ENCODE results near the gene UBE2I.

DNA sequence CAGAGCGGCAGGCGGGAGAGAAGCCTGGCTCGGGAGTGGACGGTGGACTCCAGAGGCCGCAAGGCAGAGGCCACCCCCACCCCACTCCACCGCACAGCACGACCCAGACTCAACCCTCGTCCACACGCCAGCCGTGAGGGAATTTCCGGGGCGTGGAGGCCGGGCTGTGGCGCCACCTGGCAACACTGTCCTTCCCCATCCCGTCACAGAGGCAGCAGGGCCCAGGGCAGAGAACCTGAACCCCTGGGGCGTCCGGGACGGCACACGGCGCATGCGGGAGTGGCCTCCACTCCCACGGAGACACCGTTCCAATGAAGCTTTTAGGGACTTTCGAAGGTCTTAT is 65.8 kb downstream of the UBE2I start:
- TF ChIP-seq, protein P1, sequence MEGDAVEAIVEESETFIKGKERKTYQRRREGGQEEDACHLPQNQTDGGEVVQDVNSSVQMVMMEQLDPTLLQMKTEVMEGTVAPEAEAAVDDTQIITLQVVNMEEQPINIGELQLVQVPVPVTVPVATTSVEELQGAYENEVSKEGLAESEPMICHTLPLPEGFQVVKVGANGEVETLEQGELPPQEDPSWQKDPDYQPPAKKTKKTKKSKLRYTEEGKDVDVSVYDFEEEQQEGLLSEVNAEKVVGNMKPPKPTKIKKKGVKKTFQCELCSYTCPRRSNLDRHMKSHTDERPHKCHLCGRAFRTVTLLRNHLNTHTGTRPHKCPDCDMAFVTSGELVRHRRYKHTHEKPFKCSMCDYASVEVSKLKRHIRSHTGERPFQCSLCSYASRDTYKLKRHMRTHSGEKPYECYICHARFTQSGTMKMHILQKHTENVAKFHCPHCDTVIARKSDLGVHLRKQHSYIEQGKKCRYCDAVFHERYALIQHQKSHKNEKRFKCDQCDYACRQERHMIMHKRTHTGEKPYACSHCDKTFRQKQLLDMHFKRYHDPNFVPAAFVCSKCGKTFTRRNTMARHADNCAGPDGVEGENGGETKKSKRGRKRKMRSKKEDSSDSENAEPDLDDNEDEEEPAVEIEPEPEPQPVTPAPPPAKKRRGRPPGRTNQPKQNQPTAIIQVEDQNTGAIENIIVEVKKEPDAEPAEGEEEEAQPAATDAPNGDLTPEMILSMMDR (IDR thresholded peaks at IDR 0.05), result no peak
- TF ChIP-seq MXD4 (CRISPR knock-in tag; IDR thresholded peaks at IDR 0.05; ENCODE audit: borderline replicate concordance) (no peak), ZBTB21 (CRISPR knock-in tag; IDR thresholded peaks at IDR 0.05; ENCODE audit: borderline replicate concordance) (no peak), CREB1 (CRISPR knock-in tag; IDR thresholded peaks at IDR 0.05) (no peak), TP53 (CRISPR knock-in tag; IDR thresholded peaks at IDR 0.05) (no peak), NFYB (CRISPR knock-in tag; conservative IDR thresholded peaks at IDR 0.05; ENCODE audit: low read depth) (no peak), SP1 (CRISPR knock-in tag; conservative IDR thresholded peaks at IDR 0.05) (no peak), TEAD1 (CRISPR knock-in tag; IDR thresholded peaks at IDR 0.05) (no peak)
- TF ChIP-seq, protein P2, sequence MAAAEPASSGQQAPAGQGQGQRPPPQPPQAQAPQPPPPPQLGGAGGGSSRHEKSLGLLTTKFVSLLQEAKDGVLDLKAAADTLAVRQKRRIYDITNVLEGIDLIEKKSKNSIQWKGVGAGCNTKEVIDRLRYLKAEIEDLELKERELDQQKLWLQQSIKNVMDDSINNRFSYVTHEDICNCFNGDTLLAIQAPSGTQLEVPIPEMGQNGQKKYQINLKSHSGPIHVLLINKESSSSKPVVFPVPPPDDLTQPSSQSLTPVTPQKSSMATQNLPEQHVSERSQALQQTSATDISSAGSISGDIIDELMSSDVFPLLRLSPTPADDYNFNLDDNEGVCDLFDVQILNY (CRISPR knock-in tag; IDR thresholded peaks at IDR 0.05), result no peak
- TF ChIP-seq, protein P3, sequence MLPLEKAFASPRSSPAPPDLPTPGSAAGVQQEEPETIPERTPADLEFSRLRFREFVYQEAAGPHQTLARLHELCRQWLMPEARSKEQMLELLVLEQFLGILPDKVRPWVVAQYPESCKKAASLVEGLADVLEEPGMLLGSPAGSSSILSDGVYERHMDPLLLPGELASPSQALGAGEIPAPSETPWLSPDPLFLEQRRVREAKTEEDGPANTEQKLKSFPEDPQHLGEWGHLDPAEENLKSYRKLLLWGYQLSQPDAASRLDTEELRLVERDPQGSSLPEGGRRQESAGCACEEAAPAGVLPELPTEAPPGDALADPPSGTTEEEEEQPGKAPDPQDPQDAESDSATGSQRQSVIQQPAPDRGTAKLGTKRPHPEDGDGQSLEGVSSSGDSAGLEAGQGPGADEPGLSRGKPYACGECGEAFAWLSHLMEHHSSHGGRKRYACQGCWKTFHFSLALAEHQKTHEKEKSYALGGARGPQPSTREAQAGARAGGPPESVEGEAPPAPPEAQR (CRISPR knock-in tag; IDR thresholded peaks at IDR 0.05), result no peak
- TF ChIP-seq, protein P4, sequence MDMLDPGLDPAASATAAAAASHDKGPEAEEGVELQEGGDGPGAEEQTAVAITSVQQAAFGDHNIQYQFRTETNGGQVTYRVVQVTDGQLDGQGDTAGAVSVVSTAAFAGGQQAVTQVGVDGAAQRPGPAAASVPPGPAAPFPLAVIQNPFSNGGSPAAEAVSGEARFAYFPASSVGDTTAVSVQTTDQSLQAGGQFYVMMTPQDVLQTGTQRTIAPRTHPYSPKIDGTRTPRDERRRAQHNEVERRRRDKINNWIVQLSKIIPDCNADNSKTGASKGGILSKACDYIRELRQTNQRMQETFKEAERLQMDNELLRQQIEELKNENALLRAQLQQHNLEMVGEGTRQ (CRISPR knock-in tag; IDR thresholded peaks at IDR 0.05), result no peak
- TF ChIP-seq, protein P5, sequence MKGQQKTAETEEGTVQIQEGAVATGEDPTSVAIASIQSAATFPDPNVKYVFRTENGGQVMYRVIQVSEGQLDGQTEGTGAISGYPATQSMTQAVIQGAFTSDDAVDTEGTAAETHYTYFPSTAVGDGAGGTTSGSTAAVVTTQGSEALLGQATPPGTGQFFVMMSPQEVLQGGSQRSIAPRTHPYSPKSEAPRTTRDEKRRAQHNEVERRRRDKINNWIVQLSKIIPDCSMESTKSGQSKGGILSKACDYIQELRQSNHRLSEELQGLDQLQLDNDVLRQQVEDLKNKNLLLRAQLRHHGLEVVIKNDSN (CRISPR knock-in tag; IDR thresholded peaks at IDR 0.05), result no peak
- TF ChIP-seq, protein P6, sequence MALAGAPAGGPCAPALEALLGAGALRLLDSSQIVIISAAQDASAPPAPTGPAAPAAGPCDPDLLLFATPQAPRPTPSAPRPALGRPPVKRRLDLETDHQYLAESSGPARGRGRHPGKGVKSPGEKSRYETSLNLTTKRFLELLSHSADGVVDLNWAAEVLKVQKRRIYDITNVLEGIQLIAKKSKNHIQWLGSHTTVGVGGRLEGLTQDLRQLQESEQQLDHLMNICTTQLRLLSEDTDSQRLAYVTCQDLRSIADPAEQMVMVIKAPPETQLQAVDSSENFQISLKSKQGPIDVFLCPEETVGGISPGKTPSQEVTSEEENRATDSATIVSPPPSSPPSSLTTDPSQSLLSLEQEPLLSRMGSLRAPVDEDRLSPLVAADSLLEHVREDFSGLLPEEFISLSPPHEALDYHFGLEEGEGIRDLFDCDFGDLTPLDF (CRISPR knock-in tag; IDR thresholded peaks at IDR 0.05), result no peak

Measured in WTC11 (cell line).